Retina (tissue), 1 donor: ENCODE results near the gene ISY1.
"Not testable (repeated sequence)": the region's sequence is repeated elsewhere in the genome, so short reads cannot be mapped to it uniquely, and the experiment has no call there.

Source experiments
- DNase-seq: peaks from one replicate; pipeline ENCODE4 v3.0.0-alpha.2; 2016

ISY1 gene

GRCh38 chr3:129119365-129120100, 41.3 kb downstream of the ISY1 start:
- DNase-seq = no peak

DNA sequence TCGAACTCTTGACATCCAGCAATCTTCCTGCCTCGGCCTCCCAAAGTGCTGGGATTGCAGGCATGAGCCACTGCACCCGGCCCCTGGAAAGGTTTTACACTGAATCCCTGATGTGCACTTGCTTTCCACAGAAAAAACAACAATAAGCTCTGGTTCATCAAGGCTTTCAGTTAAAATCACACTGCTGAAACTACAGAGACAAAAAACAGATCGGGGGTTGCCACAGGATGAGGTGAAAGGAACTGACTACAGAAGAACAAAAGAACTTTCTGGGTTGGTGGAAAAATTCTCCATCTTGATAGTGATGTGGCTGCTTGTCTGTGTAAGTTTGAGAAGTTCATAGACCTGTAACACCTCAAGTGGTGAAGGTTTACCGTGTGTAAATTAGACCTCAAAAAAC, 42.1 kb downstream of the ISY1 start:
- no peak for DNase-seq

DNA sequence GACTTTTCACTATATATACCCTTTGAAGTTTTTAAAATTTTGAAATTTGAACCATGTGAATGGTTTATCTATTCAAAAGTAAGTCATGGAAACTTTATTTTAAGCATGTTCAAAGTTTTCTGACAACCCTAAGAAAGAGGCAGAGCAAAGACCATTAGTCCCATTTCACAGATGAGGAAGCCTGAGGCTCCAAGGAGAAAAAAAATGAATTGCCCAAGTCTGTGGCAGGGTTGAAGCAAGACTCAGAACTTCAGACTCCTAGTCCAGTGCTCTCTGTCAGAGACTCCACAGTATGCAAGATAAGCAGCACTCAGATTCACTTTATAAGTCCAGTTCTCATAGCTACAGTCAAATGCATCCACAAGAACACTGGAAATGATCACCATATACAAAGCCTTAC, 43.7 kb downstream of the ISY1 start:
- DNase-seq = no peak

DNA sequence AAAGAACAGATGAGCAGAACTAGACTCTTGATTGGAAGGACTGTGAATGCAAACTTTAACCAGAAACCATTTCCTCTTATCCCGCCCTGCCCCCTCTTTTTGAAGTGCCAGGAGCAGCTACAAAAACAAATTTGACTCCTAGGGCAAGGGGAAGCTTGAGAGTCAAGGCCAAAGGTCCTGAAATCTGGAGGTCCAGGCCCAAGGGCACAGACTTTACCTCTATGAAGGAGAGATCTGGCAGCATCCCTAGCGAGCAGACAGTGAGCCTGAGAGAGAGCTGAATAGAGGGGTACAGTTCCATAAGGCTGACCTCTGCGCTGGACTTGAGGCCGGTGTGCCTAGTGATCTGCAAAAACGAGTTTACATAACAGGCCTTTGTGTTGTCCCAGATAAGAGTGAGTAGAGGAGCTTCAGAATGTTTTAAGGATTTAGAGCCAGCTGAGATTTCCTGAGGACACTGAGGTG, 44.3 kb downstream of the ISY1 start:
- no peak for DNase-seq

GRCh38 chr3:129114455-129114854, 46.4 kb downstream of the ISY1 start:
- DNase-seq = no peak

DNA sequence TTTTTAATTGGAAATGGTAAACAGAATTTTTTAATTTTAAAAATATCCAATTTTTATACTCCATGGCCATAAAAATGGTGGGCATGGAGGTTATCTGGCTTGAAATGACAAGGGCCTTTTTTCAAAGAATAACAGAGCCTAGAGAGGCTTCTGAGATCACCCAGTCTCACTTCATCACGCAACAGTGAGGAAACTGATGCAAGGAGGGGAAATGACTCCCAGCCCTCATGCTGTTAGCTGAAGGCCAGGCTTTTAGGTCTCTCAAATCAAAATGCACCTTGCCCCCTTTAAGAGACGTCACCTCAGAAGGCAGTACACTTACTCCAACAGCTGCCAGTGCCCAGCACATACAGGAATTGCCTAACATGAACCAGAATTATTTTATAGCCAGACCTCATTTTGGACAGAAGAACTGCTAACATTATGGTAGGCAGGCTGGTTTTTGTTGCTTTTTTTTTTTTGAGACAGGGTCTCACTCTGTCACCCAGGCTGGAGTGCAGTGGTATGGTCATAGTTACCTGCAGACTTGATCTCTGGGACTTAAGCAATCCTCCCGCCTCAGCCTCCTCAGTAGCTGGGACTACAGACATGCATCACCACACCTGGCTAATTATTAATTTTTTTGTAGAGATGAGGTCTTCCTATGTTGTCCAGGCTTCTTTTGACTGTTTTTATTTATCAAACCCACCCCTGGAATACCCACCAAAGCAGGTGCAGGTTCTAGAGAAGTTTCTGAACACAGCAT, 48.4 kb downstream of the ISY1 start:
- DNase-seq = no peak

- not testable (repeated sequence) for DNase-seq
These were observed 49.6 kb downstream of the ISY1 start for GRCh38 chr3:129111076-129111780.

GRCh38 chr3:129107793-129108192, 53.1 kb downstream of the ISY1 start:
- no peak for DNase-seq

- no peak for DNase-seq
These were observed 53.8 kb downstream of the ISY1 start for GRCh38 chr3:129106866-129107565.

GRCh38 chr3:129106320-129106719, 54.5 kb downstream of the ISY1 start:
- no peak for DNase-seq

DNA sequence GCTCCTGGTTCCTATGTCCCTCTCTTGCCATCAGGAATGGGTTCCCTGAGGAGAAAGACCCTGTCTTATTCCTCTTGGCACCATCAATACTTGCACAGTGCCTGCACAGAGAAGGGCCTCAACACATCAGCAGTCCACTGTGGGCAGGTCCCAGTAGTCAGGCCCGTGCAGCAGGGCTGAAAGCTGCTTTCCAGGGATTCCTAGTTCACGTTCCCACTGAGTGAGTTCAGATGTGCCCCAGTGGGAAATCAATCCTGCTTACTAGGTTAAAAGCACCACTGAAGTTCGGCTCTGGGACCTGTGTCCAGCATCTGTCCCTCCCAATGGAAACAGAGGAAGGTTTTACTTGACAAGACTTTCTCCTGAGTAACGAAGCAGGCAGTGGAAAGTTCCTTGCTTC, 55.0 kb downstream of the ISY1 start:
- DNase-seq = no peak

DNA sequence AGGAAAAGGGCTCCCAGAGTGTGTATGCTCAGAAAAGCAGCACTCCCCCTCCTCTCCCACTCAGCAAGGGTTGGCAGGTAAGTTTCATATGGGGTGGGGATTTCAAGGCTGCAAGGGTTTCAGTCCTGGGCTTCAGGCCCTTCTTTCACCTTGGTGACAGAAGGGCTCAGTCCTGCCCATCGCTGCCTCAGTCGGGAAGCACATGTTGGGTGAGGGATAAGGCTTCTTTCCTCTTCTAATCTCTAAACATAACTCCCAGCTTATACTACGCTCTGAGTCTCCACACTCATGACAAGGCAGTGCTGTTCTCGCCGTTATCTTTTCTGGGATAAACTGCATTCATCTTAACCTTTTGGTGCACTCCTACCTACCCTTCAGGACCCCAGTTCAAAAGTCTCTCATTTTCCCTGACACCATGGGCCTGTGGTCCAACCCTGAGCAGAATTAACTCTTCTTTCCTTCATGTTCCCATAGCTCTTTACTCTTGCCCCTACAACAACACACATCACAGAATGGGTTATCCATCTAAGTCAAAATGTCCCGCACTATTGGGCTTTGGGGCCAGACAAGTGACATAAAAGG, 56.3 kb downstream of the ISY1 start:
- DNase-seq = no peak

- DNase-seq = no peak
These were observed 56.8 kb downstream of the ISY1 start for GRCh38 chr3:129104051-129104450.

DNA sequence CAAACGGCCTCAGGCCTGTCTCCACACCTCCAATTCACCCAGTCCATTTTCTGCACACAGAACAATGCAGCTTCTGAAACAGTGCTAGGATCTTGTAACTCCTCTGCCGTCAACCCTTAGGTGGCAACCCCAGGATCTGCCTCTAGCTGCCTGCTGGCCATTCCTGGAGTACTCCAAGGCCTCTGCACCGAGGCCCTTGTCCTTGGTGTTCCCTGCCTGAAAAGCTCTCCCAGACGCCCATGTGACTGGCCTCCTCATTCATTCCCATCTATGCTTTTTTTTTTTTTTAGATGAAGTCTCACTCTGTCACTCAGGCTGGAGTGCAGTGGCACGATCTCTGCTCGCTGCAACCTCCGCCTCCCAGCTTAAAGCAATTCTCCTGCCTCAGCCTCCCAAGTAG, 57.6 kb downstream of the ISY1 start:
- DNase-seq = no peak

DNA sequence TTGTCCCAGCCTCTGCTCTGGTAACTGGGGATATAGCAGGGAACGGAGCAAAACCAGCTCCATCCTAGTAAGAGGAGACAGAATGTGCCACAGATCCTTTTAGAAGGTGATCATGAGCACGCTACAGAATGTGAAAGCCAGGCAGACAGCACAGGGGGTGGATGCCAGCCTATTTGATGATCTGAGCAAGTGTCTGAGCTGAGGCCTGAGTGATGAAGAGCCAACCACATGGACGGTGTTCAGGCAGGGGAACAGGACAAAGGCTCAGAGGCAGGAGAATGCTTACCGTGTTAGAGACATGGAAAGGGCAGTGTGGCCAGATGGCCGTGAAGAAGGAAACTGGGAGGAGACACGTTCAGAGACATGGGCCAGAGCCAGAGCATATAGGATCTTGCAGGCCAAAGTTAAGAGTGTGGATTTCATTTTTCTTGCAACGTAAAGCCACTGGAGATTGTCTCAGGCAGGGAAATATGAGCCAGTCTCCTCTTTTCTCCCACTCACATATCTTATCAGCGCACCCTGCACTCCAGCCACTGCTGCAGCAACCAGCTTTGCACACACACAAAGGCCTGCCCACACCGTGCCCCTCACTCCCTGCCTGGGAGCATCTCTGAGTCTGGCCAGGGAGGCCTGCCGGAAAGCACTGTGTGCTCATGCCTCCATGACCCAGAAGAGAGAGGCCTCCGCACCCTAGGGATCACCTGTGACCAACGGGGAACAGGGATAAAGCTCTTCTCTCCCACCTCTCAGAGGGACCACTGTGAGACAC, 59.3 kb downstream of the ISY1 start:
- DNase-seq = no peak

DNA sequence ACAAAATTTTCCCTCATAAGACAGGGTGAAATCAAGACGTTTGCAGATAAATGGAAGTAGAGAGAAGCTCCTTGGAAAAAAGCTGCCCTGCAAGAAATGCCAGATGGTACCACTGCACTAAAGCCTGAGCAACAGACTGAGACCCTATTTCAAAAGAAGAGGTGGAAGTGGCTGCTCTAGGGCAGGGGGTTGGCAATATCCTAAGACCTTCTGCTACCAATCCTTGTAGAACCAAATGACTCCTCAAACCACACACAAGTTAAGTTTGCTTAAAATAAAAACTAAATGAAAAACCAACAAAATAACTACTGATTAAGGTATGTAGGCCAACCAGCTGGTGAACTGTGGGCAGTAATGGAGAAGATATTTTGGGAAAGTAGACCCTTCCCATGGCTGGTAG, 60.6 kb downstream of the ISY1 start:
- DNase-seq = no peak

- DNase-seq = no peak
These were observed 65.6 kb downstream of the ISY1 start for GRCh38 chr3:129095285-129095684.

- not testable (repeated sequence) for DNase-seq
These were observed 72.6 kb downstream of the ISY1 start for GRCh38 chr3:129088312-129088711.

GRCh38 chr3:129087904-129088303, 73.0 kb downstream of the ISY1 start:
- DNase-seq = not testable (repeated sequence)

DNA sequence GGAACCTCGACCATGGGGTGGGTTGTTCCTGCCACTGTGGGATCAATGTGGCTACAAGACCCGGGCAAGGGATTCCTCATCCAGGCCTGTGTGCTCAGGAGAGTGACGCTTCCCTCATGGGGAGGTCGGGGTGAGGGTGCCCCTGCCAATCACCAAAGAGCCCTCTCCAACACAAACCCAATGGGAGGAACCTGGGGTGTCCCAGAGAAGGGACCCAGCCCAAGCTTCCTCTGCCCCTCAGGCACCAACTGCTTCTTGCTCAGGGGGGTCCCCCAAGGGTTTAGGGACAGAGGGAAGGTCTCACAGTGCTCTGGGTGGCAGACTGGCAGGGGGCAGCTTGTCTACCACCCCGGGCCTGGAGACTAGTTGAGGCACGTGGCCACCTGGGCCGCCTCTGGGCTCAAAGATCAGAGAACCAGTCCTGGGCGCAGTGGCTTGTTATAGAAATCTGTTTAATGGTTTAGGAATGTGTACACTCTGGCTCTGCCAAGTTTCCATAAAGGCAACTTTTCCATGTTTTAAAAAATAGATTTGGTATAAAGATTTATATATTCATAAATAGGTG, 73.6 kb downstream of the ISY1 start:
- DNase-seq = no peak

DNA sequence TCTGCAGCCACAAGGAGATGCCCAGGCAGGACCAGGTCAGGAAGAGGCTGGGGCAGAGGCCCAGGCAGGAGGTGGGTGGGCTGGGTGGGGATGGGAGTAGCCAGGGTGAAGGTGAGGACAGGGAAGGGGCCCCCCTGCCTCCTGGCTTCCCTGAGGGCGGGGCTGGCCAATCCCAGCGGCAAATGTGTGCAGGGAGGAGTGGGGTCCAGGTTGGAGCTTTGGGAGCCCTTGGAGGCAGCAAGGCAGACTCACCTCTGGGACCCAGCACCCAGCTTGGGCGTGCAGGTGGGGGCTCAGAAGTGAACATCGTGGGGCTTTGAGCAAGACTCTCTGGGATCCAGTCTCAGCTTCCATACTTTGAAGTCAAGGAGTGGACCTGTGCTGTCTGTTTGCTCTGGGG, 75.0 kb downstream of the ISY1 start:
- no peak for DNase-seq
